Ovary (tissue), 9 donors: Measurements from ENCODE around the gene GRWD1. TPM values are rescaled to one million over a fixed set of nuclear protein-coding genes. Genes with fewer than 3 reads are reported as not detected.

Source experiments
- DNase-seq, 5 donors: peaks; one replicate each; pipeline ENCODE4 v3.0.0-alpha.2; 2019 to 2020
- H3K27ac ChIP-seq, 2 donors: fragments of 200-600 bp; one replicate each; pipeline versions ENCODE4 v1.5.1 to v1.8.0; 2019 to 2022
- H3K27me3 ChIP-seq: fragments of 200-600 bp; one replicate; pipeline ENCODE4 v1.8.0; 2022
- H3K36me3 ChIP-seq: fragments of 200-600 bp; sonication (generic); one replicate; pipeline ENCODE4 v1.5.1; 2019
- H3K4me1 ChIP-seq: one replicate; pipeline ENCODE4 v1.8.1; 2013; ENCODE audit warnings: mild to moderate bottlenecking, moderate library complexity; ENCODE audit not compliant: insufficient read depth
- H3K4me3 ChIP-seq: fragments of 200-600 bp; sonication (generic); one replicate; pipeline ENCODE4 v1.5.1; 2017
- H3K9me3 ChIP-seq, 2 donors: fragments of 200-600 bp in 1 of 2; sonication (generic) in 1 of 2; one replicate each; pipeline versions ENCODE4 v1.5.1 to v1.8.1; 2013 to 2019; ENCODE audit warnings: mild to moderate bottlenecking in 1 of 2, moderate library complexity in 1 of 2
- CTCF ChIP-seq, 3 donors: fragments of 450-650 bp in 2 of 3; fragments of 200-600 bp in 1 of 3; IDR thresholded peaks; one replicate each; pipeline versions ENCODE4 v1.5.1 to v1.8.0; 2016 to 2022; ENCODE audit warnings: antibody characterized with exemption in 3 of 3, mild to moderate bottlenecking in 1 of 3
- EP300 ChIP-seq: sonication (generic); formaldehyde crosslinking; IDR thresholded peaks from one replicate; pipeline ENCODE4 v1.6.1; 2017; ENCODE audit warnings: antibody characterized with exemption
- POLR2A ChIP-seq: fragments of 450-650 bp; IDR thresholded peaks from one replicate; pipeline ENCODE4 v1.6.1; 2017; ENCODE audit warnings: antibody characterized with exemption, mild to moderate bottlenecking, moderate library complexity
- WGBS, 3 donors: extraction: QIAGEN DNeasy Blood & Tissue Kit in 1 of 3; methylation state at CpG; one replicate each; pipeline versions ENCODE4 v1.1.5 to v1.1.7; 2013 to 2017; 5-methylcytosine and 5-hydroxymethylcytosine counted together
- intact Hi-C, 4 donors: fragments of 100-400 bp; cut with DNase I; formaldehyde crosslinking; loops; one replicate each; pipeline versions ENCODE4 v1.11.0 to v1.15.1; 2022 to 2023
- polyA plus RNA-seq, 2 donors: library from polyadenylated mRNA; stranded (reverse); fragments of 200-250 nt in 1 of 2; fragments of 350-450 nt in 1 of 2; fragmentation: Illumina TruSeq in 1 of 2; extraction: RNeasy Lipid Tissue Mini Kit (QIAGEN cat#74804) in 1 of 2; gene quantifications; one replicate each; pipeline ENCODE4 v1.2.3, GENCODE V29; 2013 to 2014
- total RNA-seq, 7 donors: library from RNA; depleted of rRNA in 2 of 7; stranded (reverse); fragments of >200 nt in 2 of 7; fragmentation: NEBNext Ultra II Directional in 3 of 7; extraction: Animal tissue kit (Norgen Biotek cat#: 25700) in 3 of 7; gene quantifications; one replicate each; pipeline versions ENCODE4 v1.1.0 to v1.2.4, GENCODE V29; 2016 to 2023
- donor health status: DM: no; HTN: no; CAD: no; lungs with moderate emphysema.
- donor health status: DM: no; HTN: no; CAD: no.
- donor health status: Bipolar disorder and iron deficiency.
- donor health status: DM: yes; HTN: yes; CAD: no.
- donor health status: DM: no; HTN: no; CAD: no.
- donor health status: DM: yes; HTN: yes; CAD: no.

Gene GRWD1
- total and polyA plus RNA-seq, 9 donors = 9.5 to 41.9 (median 27.9) TPM

- intact Hi-C loops = no loop called here
- Histone ChIP-seq H3K9me3 (peaks cover 0 to 4% of the 10 kb centered on the region in 2 donors), H3K4me3 (no peak overlapping the region), H3K36me3 (no peaks in the 10 kb centered on the region), H3K27me3 (no peaks in the 10 kb centered on the region), H3K27ac (no peak overlapping the region), H3K4me1 (peaks cover under 1% of the 10 kb centered on the region)
- WGBS, 3 donors = 43 to 52% (median 50%) methylated on average over 3 of the region's 3 CpGs
- DNase-seq = no peak
- TF ChIP-seq EP300 (no peak), POLR2A (no peak), CTCF (IDR thresholded peaks at IDR 0.05) (no peak)
These were observed 42.2 kb upstream of the GRWD1 start for GRCh38 chr19:48403606-48404005.

GRCh38 chr19:48405010-48405659, 40.6 kb upstream of the GRWD1 start:
- H3K9me3 ChIP-seq = peaks cover 0 to 4% of the 10 kb centered on the region in 2 donors
- DNase-seq = no peak
- no peak overlapping the region for H3K4me3 ChIP-seq
- H3K36me3 ChIP-seq = no peaks in the 10 kb centered on the region
- 92 to 97% (median 93%) methylated on average over 23 to 27 of the region's 27 CpGs for WGBS, 3 donors
- intact Hi-C loops = no loop called here
- no peaks in the 10 kb centered on the region for H3K27me3 ChIP-seq
- H3K27ac ChIP-seq = no peak overlapping the region
- H3K4me1 ChIP-seq = no peaks in the 10 kb centered on the region
- TF ChIP-seq POLR2A (no peak), EP300 (no peak), CTCF (IDR thresholded peaks at IDR 0.05) (no peak)

GRCh38 chr19:48405850-48406249, 39.9 kb upstream of the GRWD1 start:
- Histone ChIP-seq H3K9me3 (peaks cover 0 to 4% of the 10 kb centered on the region in 2 donors), H3K27me3 (no peaks in the 10 kb centered on the region), H3K4me1 (no peaks in the 10 kb centered on the region), H3K4me3 (no peak overlapping the region), H3K27ac (no peak overlapping the region), H3K36me3 (no peaks in the 10 kb centered on the region)
- 82 to 87% (median 85%) methylated on average over 13 of the region's 13 CpGs for WGBS, 3 donors
- TF ChIP-seq EP300 = no peak
- TF ChIP-seq POLR2A = no peak
- no peak for TF ChIP-seq CTCF (IDR thresholded peaks at IDR 0.05)
- intact Hi-C loops = no loop called here
- DNase-seq = no peak

- Histone ChIP-seq H3K27me3 (no peaks in the 10 kb centered on the region), H3K4me1 (no peaks in the 10 kb centered on the region), H3K4me3 (no peak overlapping the region), H3K9me3 (no peaks in the 10 kb centered on the region), H3K36me3 (no peaks in the 10 kb centered on the region), H3K27ac (no peak overlapping the region)
- intact Hi-C loops = no loop called here
- DNase-seq = no peak
- 65 to 68% (median 65%) methylated on average over 24 of the region's 24 CpGs for WGBS, 3 donors
- TF ChIP-seq POLR2A (no peak), EP300 (no peak), CTCF (IDR thresholded peaks at IDR 0.05) (no peak)
These were observed 31.8 kb upstream of the GRWD1 start for GRCh38 chr19:48413879-48414587.
